Stimulated activated CD8-positive, alpha-beta memory T cell treated with anti-CD3 and anti-CD28 coated beads, Interleukin-2, amount 100 ng/mL, for 48 hours (primary cell): Measurements from ENCODE around the gene OR8D1.
"Not testable (repeated sequence)": the region's sequence is repeated elsewhere in the genome, so short reads cannot be mapped to it uniquely, and the experiment has no call there.

ENCODE experiments used
- DNase-seq, 2 donors: peaks; one replicate each; pipeline ENCODE4 v3.0.0-alpha.2; 2020; ENCODE audit warnings: low read depth in 2 of 2

Gene OR8D1

DNA sequence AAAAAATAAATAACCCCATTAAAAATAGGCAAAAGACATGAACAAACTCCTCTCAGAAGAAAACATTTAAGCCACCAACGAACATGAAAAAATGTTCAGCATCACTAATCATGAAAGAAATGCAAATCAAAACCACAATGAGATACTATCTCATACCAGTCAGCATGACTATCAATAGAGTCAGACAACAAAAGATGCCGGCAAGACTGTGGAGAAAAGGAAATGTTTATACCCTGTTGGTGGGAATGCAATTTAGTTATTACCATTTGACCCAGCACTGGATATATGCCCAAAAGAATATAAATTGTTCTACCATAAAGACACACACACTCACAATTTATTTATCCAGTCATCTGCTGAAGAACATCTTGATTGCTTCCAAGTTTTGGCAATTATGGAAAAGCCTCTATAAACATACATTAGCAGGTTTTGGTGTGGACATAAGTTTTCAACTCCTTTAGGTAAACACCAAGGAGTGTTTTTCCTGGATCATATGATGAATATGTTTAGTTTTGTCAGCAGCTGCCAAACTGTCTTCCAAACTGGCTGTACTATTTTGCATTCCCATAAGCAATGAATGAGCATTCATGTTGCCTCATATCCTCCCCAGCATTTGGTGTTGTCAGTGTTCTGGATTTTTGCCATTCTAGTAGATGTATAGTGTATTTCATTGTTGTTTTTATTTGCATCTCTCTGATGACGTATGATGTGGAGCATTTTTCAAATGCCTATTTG, 28.0 kb downstream of the OR8D1 start:
- DNase-seq, result no peak

- DNase-seq, result no peak
Observed at GRCh38 chr11:124278261-124278660, 35.5 kb downstream of the OR8D1 start.

DNA sequence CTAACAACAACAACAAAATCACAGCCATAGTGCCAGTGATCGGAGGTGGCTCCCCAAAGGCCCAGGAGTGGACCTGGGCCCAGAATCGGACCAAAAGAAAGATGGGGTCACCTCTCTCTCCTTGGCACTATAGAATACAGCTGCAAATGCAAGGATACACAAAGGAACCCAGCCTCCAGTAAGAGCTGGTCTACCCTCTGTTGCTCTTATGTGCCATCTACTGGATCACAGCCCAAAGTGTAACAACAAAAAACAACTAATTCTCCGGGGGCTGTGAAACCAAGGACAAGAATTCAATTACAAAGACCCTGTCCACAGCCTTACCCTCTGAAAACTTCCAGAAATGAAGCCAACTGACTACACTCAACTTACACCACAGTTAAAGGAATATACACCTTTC, 35.9 kb downstream of the OR8D1 start:
- DNase-seq, result no peak

- DNase-seq, result no peak
Observed at GRCh38 chr11:124277207-124277606, 36.5 kb downstream of the OR8D1 start.

DNA sequence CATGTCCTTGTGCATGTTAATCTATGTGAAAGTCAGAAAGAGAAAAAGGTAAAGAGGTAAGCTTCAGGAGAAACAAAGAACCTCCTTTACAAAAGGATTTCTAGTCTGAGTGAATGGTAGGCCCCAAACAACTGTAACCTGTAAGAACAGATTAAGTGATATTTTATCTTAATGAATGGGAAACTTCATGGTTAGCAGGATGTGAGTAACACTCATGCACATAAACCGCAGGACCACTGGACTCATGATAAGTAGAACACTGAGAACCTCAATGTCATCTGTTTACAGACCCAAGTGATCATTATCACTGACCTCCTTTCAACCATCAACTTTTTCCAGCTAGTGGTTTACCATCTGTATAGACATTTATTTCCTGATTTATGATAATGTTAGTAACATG, 37.7 kb downstream of the OR8D1 start:
- DNase-seq, result no peak

DNA sequence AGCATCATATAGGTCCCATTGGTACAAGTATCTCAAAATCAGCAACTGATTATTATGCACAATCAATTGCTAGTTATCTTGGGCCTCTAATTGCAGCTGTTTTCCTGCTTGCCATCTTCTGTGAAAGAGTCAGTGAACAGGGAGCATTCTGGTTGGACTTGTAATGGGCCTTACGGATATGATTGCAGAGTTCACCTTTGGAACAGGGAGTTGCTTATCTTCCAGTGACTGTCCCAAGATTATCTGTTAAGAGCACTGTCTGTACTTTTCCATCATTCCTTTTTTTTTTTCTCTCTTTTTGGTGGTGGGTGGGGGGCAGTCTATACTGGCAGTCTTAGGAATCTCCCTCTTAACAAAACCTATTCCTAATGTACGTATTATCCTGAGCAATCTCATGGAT, 39.7 kb downstream of the OR8D1 start:
- DNase-seq, result no peak

- not testable (repeated sequence) for DNase-seq
Observed at GRCh38 chr11:124270886-124271285, 42.9 kb downstream of the OR8D1 start.

GRCh38 chr11:124265041-124265440, 48.7 kb downstream of the OR8D1 start:
- DNase-seq, result not testable (repeated sequence)

DNA sequence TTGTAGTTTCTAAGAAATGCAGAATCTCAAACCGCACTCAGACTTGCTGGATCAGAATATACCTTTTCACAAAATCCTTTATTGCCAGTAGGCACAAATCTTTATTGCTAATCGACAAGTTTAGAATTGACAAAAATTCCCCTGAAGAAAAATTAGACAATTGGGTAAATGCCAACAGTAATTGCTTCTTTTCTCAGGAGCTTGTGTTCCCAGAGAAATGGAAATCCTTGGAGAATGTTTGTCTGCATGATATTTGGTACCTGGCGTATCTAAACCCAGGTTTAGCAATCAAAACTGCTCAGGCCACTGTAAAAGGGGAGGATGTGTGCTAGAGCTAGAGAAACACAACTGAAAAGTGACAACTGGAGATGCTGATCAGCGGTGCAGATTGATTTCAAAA, 57.7 kb downstream of the OR8D1 start, which contains the start of gene OR8G5:
Gene OR8G5 (plus strand): TSS at position 301 of the 400 bp plus-strand sequence. CDS start 8,556 bp downstream, outside the sequence.
- no peak for DNase-seq
